ENCODE data around the gene ANKFY1. TPM values are rescaled to one million over a fixed set of nuclear protein-coding genes. Genes with fewer than 3 reads are reported as not detected.

Gene ANKFY1
- total RNA-seq, 1 donor from 2014 or later, result 80.5 TPM

DNA sequence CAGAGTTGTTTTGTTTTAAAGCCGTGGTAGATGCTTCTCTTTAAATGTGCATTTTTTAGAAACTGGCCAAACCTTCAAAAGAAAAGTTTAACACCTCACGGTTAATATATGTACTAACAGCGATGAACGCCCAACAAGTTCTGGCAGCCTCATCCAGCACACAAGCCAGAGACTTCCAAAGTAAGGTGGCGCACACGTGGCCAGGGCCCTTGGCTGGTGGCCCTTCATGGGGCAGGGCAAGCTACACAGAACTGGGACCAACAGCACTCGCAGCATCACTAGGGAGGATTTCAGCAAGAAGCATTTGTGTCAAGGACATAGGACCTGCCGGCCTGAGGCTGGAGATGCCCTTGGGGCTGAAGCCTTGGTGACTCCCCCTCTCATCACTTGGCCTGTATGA, 97.4 kb downstream of the ANKFY1 start:
- DNase-seq, result no peak
- H3K9me3 Mint-ChIP-seq (ENCODE audit: unreplicated experiment), result no peaks in the 10 kb centered on the region
- H3K4me3 Mint-ChIP-seq (ENCODE audit: unreplicated experiment), result no peak overlapping the region
- peaks cover 4% of the 10 kb centered on the region for H3K4me1 Mint-ChIP-seq (ENCODE audit: low read depth, unreplicated experiment)
- peaks cover 13% of the 10 kb centered on the region for H3K27me3 Mint-ChIP-seq (ENCODE audit: unreplicated experiment)
- peaks cover 14% of the 10 kb centered on the region for H3K36me3 Mint-ChIP-seq (ENCODE audit: unreplicated experiment)
- TF ChIP-seq, protein P1, sequence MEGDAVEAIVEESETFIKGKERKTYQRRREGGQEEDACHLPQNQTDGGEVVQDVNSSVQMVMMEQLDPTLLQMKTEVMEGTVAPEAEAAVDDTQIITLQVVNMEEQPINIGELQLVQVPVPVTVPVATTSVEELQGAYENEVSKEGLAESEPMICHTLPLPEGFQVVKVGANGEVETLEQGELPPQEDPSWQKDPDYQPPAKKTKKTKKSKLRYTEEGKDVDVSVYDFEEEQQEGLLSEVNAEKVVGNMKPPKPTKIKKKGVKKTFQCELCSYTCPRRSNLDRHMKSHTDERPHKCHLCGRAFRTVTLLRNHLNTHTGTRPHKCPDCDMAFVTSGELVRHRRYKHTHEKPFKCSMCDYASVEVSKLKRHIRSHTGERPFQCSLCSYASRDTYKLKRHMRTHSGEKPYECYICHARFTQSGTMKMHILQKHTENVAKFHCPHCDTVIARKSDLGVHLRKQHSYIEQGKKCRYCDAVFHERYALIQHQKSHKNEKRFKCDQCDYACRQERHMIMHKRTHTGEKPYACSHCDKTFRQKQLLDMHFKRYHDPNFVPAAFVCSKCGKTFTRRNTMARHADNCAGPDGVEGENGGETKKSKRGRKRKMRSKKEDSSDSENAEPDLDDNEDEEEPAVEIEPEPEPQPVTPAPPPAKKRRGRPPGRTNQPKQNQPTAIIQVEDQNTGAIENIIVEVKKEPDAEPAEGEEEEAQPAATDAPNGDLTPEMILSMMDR (IDR thresholded peaks at IDR 0.05; ENCODE audit: partially characterized antibody, unreplicated experiment), result no peak
- no peak overlapping the region for H3K27ac Mint-ChIP-seq (ENCODE audit: unreplicated experiment)

DNA sequence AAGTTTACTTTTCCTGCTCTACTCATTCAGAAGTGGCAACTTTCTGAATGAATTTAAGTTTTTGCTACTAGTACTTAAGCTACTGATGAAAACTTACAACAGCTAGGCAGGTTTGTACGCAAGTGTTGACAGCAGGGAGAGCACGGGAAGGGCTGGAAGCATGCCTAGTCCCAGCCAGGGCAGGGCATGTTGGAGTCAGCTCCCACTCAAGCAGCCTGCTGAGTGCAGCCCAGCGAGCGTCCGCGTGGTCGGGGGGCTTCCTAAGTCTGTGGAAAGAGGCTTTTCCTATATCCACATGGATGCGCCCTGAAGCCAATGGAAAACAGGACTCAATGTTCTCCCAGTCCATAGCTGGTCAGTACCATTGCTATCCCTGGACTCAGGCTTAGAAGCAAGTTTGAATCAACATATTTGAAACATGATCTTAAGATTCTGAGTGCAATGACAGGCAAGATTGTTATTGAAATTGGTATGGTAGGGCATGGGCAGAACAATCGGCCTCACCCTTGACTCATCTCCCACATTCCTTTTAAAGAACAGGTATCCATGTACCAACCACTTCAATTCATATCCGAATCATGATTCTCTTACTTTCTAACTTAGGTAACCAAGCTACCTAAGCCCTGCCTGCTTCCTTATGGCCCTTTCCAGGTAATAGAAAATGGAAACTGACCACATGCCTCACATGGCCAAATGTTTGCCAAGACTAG, 98.3 kb downstream of the ANKFY1 start:
- Mint-ChIP-seq H3K9me3 (ENCODE audit: unreplicated experiment) (no peaks in the 10 kb centered on the region), H3K4me3 (ENCODE audit: unreplicated experiment) (no peak overlapping the region), H3K4me1 (ENCODE audit: low read depth, unreplicated experiment) (peaks cover 6% of the 10 kb centered on the region), H3K36me3 (ENCODE audit: unreplicated experiment) (peaks cover 14% of the 10 kb centered on the region), H3K27me3 (ENCODE audit: unreplicated experiment) (peaks cover 13% of the 10 kb centered on the region), H3K27ac (ENCODE audit: unreplicated experiment) (no peak overlapping the region)
- DNase-seq, result no peak
- TF ChIP-seq, protein P1 (IDR thresholded peaks at IDR 0.05; ENCODE audit: partially characterized antibody, unreplicated experiment), result no peak

DNA sequence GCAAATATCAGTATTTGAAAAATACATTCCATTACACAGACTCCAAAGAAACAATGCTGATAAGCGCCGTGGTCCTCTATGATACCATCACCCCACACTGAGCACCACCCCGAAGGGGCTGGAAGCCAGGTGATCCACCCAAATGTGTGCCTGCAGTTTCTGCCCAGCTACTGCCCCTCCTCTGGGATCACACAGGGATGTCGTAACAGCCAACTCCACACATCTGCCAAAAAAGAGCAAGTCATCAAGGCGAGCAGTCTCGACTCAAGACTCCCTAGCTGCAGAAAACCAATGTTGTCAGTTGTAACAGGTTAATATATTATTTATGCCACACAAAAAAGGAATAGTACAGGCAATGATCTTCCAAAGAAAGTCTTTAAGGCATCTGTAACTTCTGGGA, 99.8 kb downstream of the ANKFY1 start:
- H3K27me3 Mint-ChIP-seq (ENCODE audit: unreplicated experiment), result peaks cover 11% of the 10 kb centered on the region

DNA sequence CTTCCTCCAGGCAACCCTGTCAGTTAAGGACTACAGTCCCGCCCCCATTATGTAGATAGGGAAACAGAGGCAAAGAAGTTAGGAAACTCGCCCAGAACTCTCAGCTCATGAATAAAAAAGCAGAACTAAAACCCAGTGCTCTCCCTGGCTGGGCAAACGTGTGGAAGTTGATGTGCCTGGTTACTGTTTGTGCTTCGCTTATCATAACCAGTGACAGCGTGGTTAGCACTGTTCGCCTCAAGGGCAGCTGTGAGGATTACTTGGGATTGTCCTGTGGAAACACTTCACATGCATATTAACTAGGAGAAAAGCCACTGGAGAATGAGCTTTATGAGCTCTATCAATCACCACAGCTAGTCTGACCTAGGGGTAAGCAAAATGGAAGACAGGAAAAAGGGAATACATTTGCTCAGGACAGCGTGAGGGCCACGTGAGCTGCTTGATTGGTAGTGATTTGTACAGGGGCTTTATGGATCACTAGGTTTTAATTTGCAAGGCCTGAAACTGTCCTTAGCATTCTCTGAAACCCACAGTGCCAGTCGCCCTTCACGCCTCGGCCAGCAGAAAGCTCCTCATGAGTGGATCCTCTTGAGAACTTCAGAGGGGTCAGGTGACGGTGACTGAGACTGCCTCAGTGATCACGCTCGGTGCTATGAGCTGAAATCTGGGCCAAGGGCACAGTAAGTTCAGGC, 100.9 kb downstream of the ANKFY1 start:
- H3K36me3 Mint-ChIP-seq (ENCODE audit: unreplicated experiment), result peaks cover 14% of the 10 kb centered on the region
- DNase-seq, result no peak
- H3K4me1 Mint-ChIP-seq (ENCODE audit: low read depth, unreplicated experiment), result peaks cover 6% of the 10 kb centered on the region
- H3K27ac Mint-ChIP-seq (ENCODE audit: unreplicated experiment), result no peak overlapping the region
- H3K27me3 Mint-ChIP-seq (ENCODE audit: unreplicated experiment), result peaks cover 11% of the 10 kb centered on the region
- TF ChIP-seq, protein P1 (IDR thresholded peaks at IDR 0.05; ENCODE audit: partially characterized antibody, unreplicated experiment), result no peak
- no peaks in the 10 kb centered on the region for H3K9me3 Mint-ChIP-seq (ENCODE audit: unreplicated experiment)
- H3K4me3 Mint-ChIP-seq (ENCODE audit: unreplicated experiment), result no peak overlapping the region

More for the DNA sequence above, 99.8 kb downstream of the ANKFY1 start:
- Mint-ChIP-seq H3K27ac (ENCODE audit: unreplicated experiment) (peak overlapping the region; percentile 52), H3K36me3 (ENCODE audit: unreplicated experiment) (peaks cover 14% of the 10 kb centered on the region), H3K9me3 (ENCODE audit: unreplicated experiment) (no peaks in the 10 kb centered on the region), H3K4me1 (ENCODE audit: low read depth, unreplicated experiment) (peaks cover 6% of the 10 kb centered on the region), H3K4me3 (ENCODE audit: unreplicated experiment) (no peak overlapping the region)
- TF ChIP-seq, protein P1 (IDR thresholded peaks at IDR 0.05; ENCODE audit: partially characterized antibody, unreplicated experiment), result no peak
- DNase-seq, result no peak

DNA sequence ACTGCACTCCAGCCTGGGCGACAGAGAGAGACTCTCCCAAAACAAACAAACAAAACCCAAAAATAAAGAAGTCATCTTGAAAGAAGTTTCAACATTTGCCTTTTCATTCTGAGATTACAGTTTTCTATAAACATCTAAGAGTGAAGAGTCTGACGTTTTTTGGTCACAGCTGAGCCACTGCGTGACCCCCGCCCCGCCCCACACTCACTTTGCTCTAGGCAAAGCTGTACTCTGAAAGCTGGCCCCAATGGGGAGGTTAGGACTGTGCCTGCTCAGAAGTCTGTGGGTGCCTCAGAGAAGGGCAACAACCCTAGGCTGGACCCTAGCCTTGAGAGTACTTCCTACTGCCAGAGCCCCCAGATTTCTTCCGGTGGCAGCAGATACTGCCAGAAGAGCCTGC, 101.5 kb downstream of the ANKFY1 start:
- TF ChIP-seq, protein P1 (IDR thresholded peaks at IDR 0.05; ENCODE audit: partially characterized antibody, unreplicated experiment), result no peak
- Mint-ChIP-seq H3K27ac (ENCODE audit: unreplicated experiment) (no peak overlapping the region), H3K4me1 (ENCODE audit: low read depth, unreplicated experiment) (peaks cover 4% of the 10 kb centered on the region), H3K4me3 (ENCODE audit: unreplicated experiment) (no peak overlapping the region), H3K36me3 (ENCODE audit: unreplicated experiment) (peaks cover 9% of the 10 kb centered on the region), H3K9me3 (ENCODE audit: unreplicated experiment) (no peaks in the 10 kb centered on the region), H3K27me3 (ENCODE audit: unreplicated experiment) (peaks cover 9% of the 10 kb centered on the region)
- no peak for DNase-seq

Measured in glutamatergic neuron (in vitro differentiated cells).